Ovary (tissue), 9 donors: Measurements from ENCODE around the gene DENND1A. TPM values are rescaled to one million over a fixed set of nuclear protein-coding genes. Genes with fewer than 3 reads are reported as not detected.

ENCODE experiments used
- DNase-seq, 5 donors: peaks; one replicate each; pipeline ENCODE4 v3.0.0-alpha.2; 2019 to 2020
- H3K27ac ChIP-seq, 2 donors: fragments of 200-600 bp; one replicate each; pipeline versions ENCODE4 v1.5.1 to v1.8.0; 2019 to 2022
- H3K27me3 ChIP-seq: fragments of 200-600 bp; one replicate; pipeline ENCODE4 v1.8.0; 2022
- H3K36me3 ChIP-seq: fragments of 200-600 bp; sonication (generic); one replicate; pipeline ENCODE4 v1.5.1; 2019
- H3K4me1 ChIP-seq: one replicate; pipeline ENCODE4 v1.8.1; 2013; ENCODE audit warnings: mild to moderate bottlenecking, moderate library complexity; ENCODE audit not compliant: insufficient read depth
- H3K4me3 ChIP-seq: fragments of 200-600 bp; sonication (generic); one replicate; pipeline ENCODE4 v1.5.1; 2017
- H3K9me3 ChIP-seq, 2 donors: fragments of 200-600 bp in 1 of 2; sonication (generic) in 1 of 2; one replicate each; pipeline versions ENCODE4 v1.5.1 to v1.8.1; 2013 to 2019; ENCODE audit warnings: mild to moderate bottlenecking in 1 of 2, moderate library complexity in 1 of 2
- EP300 ChIP-seq: sonication (generic); formaldehyde crosslinking; IDR thresholded peaks from one replicate; pipeline ENCODE4 v1.6.1; 2017; ENCODE audit warnings: antibody characterized with exemption
- POLR2A ChIP-seq: fragments of 450-650 bp; IDR thresholded peaks from one replicate; pipeline ENCODE4 v1.6.1; 2017; ENCODE audit warnings: antibody characterized with exemption, mild to moderate bottlenecking, moderate library complexity
- WGBS, 3 donors: extraction: QIAGEN DNeasy Blood & Tissue Kit in 1 of 3; methylation state at CpG; one replicate each; pipeline versions ENCODE4 v1.1.5 to v1.1.7; 2013 to 2017; 5-methylcytosine and 5-hydroxymethylcytosine counted together
- intact Hi-C, 4 donors: fragments of 100-400 bp; cut with DNase I; formaldehyde crosslinking; loops; one replicate each; pipeline versions ENCODE4 v1.11.0 to v1.15.1; 2022 to 2023
- polyA plus RNA-seq, 2 donors: library from polyadenylated mRNA; stranded (reverse); fragments of 200-250 nt in 1 of 2; fragments of 350-450 nt in 1 of 2; fragmentation: Illumina TruSeq in 1 of 2; extraction: RNeasy Lipid Tissue Mini Kit (QIAGEN cat#74804) in 1 of 2; gene quantifications; one replicate each; pipeline ENCODE4 v1.2.3, GENCODE V29; 2013 to 2014
- total RNA-seq, 7 donors: library from RNA; depleted of rRNA in 2 of 7; stranded (reverse); fragments of >200 nt in 2 of 7; fragmentation: NEBNext Ultra II Directional in 3 of 7; extraction: Animal tissue kit (Norgen Biotek cat#: 25700) in 3 of 7; gene quantifications; one replicate each; pipeline versions ENCODE4 v1.1.0 to v1.2.4, GENCODE V29; 2016 to 2023
- TF ChIP-seq, protein P1 (sequence below), 3 donors: fragments of 450-650 bp in 2 of 3; fragments of 200-600 bp in 1 of 3; IDR thresholded peaks; one replicate each; pipeline versions ENCODE4 v1.5.1 to v1.8.0; 2016 to 2022; ENCODE audit warnings: antibody characterized with exemption in 3 of 3, mild to moderate bottlenecking in 1 of 3
- donor health status: DM: no; HTN: no; CAD: no; lungs with moderate emphysema.
- donor health status: DM: no; HTN: no; CAD: no.
- donor health status: Bipolar disorder and iron deficiency.
- donor health status: DM: yes; HTN: yes; CAD: no.
- donor health status: DM: no; HTN: no; CAD: no.
- donor health status: DM: yes; HTN: yes; CAD: no.

Gene DENND1A
- total and polyA plus RNA-seq, 9 donors, result 10.4 to 24.5 (median 17.1) TPM

GRCh38 chr9:123406016-123406415 lies 523.9 kb downstream of the DENND1A start:
- no peaks in the 10 kb centered on the region for H3K9me3 ChIP-seq
- H3K27me3 ChIP-seq, result no peaks in the 10 kb centered on the region
- TF ChIP-seq, protein P1, sequence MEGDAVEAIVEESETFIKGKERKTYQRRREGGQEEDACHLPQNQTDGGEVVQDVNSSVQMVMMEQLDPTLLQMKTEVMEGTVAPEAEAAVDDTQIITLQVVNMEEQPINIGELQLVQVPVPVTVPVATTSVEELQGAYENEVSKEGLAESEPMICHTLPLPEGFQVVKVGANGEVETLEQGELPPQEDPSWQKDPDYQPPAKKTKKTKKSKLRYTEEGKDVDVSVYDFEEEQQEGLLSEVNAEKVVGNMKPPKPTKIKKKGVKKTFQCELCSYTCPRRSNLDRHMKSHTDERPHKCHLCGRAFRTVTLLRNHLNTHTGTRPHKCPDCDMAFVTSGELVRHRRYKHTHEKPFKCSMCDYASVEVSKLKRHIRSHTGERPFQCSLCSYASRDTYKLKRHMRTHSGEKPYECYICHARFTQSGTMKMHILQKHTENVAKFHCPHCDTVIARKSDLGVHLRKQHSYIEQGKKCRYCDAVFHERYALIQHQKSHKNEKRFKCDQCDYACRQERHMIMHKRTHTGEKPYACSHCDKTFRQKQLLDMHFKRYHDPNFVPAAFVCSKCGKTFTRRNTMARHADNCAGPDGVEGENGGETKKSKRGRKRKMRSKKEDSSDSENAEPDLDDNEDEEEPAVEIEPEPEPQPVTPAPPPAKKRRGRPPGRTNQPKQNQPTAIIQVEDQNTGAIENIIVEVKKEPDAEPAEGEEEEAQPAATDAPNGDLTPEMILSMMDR (IDR thresholded peaks at IDR 0.05), result no peak
- TF ChIP-seq POLR2A (no peak), EP300 (no peak)
- H3K27ac ChIP-seq, result no peak overlapping the region
- H3K36me3 ChIP-seq, result no peaks in the 10 kb centered on the region
- intact Hi-C loops, result no loop called here
- no peak for DNase-seq
- WGBS, 3 donors, result 91 to 95% (median 95%) methylated on average over 6 of the region's 6 CpGs
- no peak overlapping the region for H3K4me3 ChIP-seq
- H3K4me1 ChIP-seq, result no peaks in the 10 kb centered on the region

- no peak for DNase-seq
- H3K36me3 ChIP-seq, result no peaks in the 10 kb centered on the region
- no peaks in the 10 kb centered on the region for H3K4me1 ChIP-seq
- intact Hi-C loops, result no loop called here
- H3K4me3 ChIP-seq, result no peak overlapping the region
- WGBS, 3 donors, result 90 to 93% (median 91%) methylated on average over 17 of the region's 17 CpGs
- TF ChIP-seq, protein P1 (IDR thresholded peaks at IDR 0.05), result no peak
- TF ChIP-seq POLR2A, result no peak
- no peaks in the 10 kb centered on the region for H3K9me3 ChIP-seq
- no peaks in the 10 kb centered on the region for H3K27me3 ChIP-seq
- H3K27ac ChIP-seq, result no peak overlapping the region
Observed at GRCh38 chr9:123402981-123403509, 526.9 kb downstream of the DENND1A start.

GRCh38 chr9:123401879-123402513 lies 527.9 kb downstream of the DENND1A start:
- Histone ChIP-seq H3K27ac (no peak overlapping the region), H3K36me3 (no peaks in the 10 kb centered on the region), H3K4me3 (no peak overlapping the region), H3K27me3 (no peaks in the 10 kb centered on the region), H3K9me3 (no peaks in the 10 kb centered on the region), H3K4me1 (no peaks in the 10 kb centered on the region)
- DNase-seq, result no peak
- TF ChIP-seq POLR2A, result no peak
- no peak for TF ChIP-seq EP300
- TF ChIP-seq, protein P1 (IDR thresholded peaks at IDR 0.05), result peak in 2 of 3 donors; percentile 14 to 38
- intact Hi-C loops, result no loop called here
- 52 to 60% (median 53%) methylated on average over 9 of the region's 9 CpGs for whole genome bisulfite sequencing, 3 donors

DNA sequence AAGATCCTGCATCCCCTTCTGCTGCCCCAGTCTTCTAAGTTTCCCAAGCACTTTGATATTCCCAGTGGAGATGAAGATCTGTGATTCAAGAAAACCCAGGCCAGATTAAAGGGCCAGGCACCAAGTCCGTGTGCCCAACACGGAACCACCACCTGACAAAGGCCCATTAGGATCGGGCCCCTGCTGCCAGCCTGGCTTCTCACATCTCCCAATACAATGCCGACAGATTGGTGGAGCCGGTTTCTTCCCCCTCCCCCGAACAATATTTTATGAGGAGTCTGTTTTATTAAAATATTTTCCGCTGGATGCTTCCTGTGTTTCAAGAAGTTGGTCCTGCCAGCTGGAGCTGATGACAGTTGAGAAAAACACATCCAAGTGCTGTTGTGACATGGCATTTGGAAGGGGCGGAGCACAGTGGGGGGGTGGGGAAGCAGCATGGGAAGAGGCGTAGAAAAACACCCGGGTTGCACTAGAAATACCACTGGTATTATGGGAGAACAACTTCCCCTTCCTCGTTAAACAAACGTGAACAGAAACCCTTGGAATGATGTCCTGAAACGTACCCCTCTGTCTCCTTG lies 528.9 kb downstream of the DENND1A start:
- Histone ChIP-seq H3K27me3 (no peaks in the 10 kb centered on the region), H3K36me3 (no peaks in the 10 kb centered on the region), H3K27ac (no peak overlapping the region), H3K9me3 (no peaks in the 10 kb centered on the region), H3K4me3 (no peak overlapping the region), H3K4me1 (no peaks in the 10 kb centered on the region)
- WGBS, 3 donors, result 83 to 86% (median 85%) methylated on average over 13 of the region's 13 CpGs
- intact Hi-C loops, result no loop called here
- no peak for TF ChIP-seq EP300
- no peak for TF ChIP-seq POLR2A
- TF ChIP-seq, protein P1 (IDR thresholded peaks at IDR 0.05), result no peak
- DNase-seq, result no peak
